HL-60 (cell line): ENCODE data around the gene DNAJC1.

Source experiments
- DNase-seq, 2 experiments: peaks; one replicate each; pipeline ENCODE4 v3.0.0-alpha.2; 2010 to 2020; ENCODE audit warnings: low read depth in 1 of 2, low spot score in 1 of 2
- H3K27ac ChIP-seq: fragments of 250-450 bp; sonication (Bioruptor Pico); replicated peaks from 2 replicates; pipeline ENCODE4 v1.5.1; 2020; ENCODE audit warnings: mild to moderate bottlenecking, moderate library complexity
- H3K27me3 ChIP-seq: fragments of 250-450 bp; sonication (Bioruptor Pico); 2 replicates; pipeline ENCODE4 v1.5.1; 2021; ENCODE audit warnings: mild to moderate bottlenecking, moderate library complexity; ENCODE audit not compliant: insufficient read depth, poor library complexity, severe bottlenecking
- H3K4me3 ChIP-seq: replicated peaks from 2 replicates; pipeline ENCODE4 v1.5.1; 2011; ENCODE audit warnings: mild to moderate bottlenecking, control low read depth, low read length; ENCODE audit not compliant: insufficient read depth
- GABPA ChIP-seq: IDR thresholded peaks from 2 replicates; pipeline ENCODE4 v1.6.1; 2012; ENCODE audit warnings: low read depth
- POLR2AphosphoS5 ChIP-seq: IDR thresholded peaks from 2 replicates; pipeline ENCODE4 v1.6.1; 2012; ENCODE audit warnings: low read depth
- REST ChIP-seq: IDR thresholded peaks from 2 replicates; pipeline ENCODE4 v1.6.1; 2012; ENCODE audit warnings: low read depth; ENCODE audit not compliant: insufficient replicate concordance
- SPI1 ChIP-seq: IDR thresholded peaks from 2 replicates; pipeline ENCODE4 v1.6.1; 2012; ENCODE audit warnings: low read depth, mild to moderate bottlenecking, borderline replicate concordance
- TF ChIP-seq, protein P1 (sequence below): IDR thresholded peaks from one replicate; pipeline ENCODE4 v1.5.1; 2011; ENCODE audit warnings: low read length, control low read depth, inconsistent platforms; ENCODE audit not compliant: insufficient read depth

The DNAJC1 gene

DNA sequence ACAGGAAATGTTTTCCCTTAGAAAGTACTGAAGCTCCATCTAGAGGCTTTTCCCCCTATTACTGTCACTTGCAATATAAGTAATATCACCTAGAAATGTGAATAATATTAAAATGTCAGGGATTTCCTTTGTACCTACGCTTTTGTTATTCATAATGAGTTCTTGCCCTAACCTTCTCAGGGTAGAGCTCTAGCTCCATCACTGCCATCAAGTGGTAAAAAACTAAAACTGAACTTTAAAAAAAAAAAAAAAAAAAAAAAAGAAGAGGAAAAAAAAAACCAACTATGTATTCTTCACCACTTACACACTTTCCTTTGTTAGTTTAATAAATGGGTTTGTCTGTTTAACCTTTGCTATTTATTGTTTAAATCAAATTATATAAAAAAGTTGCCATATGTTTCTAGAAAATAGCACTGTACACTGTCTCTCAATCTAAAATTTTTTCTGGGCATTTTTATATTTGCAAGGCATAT is 49.9 kb downstream of the DNAJC1 start:
- H3K4me3 ChIP-seq: no peak overlapping the region
- H3K27ac ChIP-seq: no peak overlapping the region
- TF ChIP-seq REST (no peak), SPI1 (no peak), GABPA (no peak), POLR2AphosphoS5 (no peak)
- TF ChIP-seq, protein P1, sequence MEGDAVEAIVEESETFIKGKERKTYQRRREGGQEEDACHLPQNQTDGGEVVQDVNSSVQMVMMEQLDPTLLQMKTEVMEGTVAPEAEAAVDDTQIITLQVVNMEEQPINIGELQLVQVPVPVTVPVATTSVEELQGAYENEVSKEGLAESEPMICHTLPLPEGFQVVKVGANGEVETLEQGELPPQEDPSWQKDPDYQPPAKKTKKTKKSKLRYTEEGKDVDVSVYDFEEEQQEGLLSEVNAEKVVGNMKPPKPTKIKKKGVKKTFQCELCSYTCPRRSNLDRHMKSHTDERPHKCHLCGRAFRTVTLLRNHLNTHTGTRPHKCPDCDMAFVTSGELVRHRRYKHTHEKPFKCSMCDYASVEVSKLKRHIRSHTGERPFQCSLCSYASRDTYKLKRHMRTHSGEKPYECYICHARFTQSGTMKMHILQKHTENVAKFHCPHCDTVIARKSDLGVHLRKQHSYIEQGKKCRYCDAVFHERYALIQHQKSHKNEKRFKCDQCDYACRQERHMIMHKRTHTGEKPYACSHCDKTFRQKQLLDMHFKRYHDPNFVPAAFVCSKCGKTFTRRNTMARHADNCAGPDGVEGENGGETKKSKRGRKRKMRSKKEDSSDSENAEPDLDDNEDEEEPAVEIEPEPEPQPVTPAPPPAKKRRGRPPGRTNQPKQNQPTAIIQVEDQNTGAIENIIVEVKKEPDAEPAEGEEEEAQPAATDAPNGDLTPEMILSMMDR: no peak
- no peak for DNase-seq
- no peaks in the 10 kb centered on the region for H3K27me3 ChIP-seq

DNA sequence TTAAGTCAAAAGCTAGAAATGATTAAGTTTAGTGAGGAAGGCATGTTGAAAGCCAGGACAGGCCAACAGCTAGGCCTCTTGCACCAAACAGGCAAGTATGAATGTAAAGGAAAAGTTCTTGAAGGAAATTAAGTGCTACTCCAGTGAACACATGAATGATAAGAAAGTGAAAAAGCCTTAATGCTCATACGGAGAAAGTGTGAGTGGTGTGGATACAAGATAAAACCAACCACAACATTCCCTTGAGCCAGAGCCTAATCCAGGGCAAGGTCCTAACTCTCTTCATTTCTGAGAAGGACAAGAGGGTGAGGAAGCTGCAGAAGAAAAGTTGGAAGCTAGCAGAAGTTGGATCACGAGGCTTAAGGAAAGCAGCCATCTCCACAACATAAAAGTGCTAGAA is 53.0 kb downstream of the DNAJC1 start:
- H3K4me3 ChIP-seq: no peak overlapping the region
- no peak overlapping the region for H3K27ac ChIP-seq
- TF ChIP-seq SPI1 (no peak), GABPA (no peak), REST (no peak), POLR2AphosphoS5 (no peak)
- TF ChIP-seq, protein P1: no peak
- DNase-seq: no peak
- H3K27me3 ChIP-seq: no peaks in the 10 kb centered on the region

DNA sequence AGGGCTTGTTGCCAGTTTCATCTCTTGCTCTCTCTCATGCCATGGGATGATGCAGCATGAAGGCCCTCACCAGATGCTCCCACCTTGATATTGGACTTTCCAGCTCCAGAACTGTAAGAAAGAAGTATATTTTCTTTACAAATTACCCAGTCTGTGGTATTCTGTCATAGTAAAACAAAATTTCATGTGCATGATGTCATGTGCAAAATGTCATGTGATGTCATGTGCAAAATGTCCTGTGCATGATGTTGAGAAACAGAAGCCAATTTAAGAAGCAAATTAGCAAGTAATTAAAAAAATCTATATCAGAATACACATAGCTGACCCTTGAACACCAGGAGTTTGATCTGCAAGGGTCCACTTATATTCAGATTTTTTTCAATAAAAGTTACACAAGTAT is 56.6 kb downstream of the DNAJC1 start:
- no peak for DNase-seq
- TF ChIP-seq, protein P1: no peak
- TF ChIP-seq SPI1: no peak
- TF ChIP-seq POLR2AphosphoS5: no peak
- no peak for TF ChIP-seq GABPA
- no peak for TF ChIP-seq REST
- Histone ChIP-seq H3K27me3 (no peaks in the 10 kb centered on the region), H3K27ac (no peak overlapping the region), H3K4me3 (no peak overlapping the region)
